Urothelium cell line (cell line): Measurements from ENCODE around the gene ARMC8.

ENCODE experiments used
- DNase-seq: peaks from one replicate; pipeline ENCODE4 v3.0.0; 2011; ENCODE audit warnings: low spot score, mixed read lengths
- FAIRE-seq: peaks from 2 replicates; lab custom pipeline; 2011; peaks lifted over from hg19 to GRCh38; lab: Jason Lieb, UNC

The ARMC8 gene

GRCh38 chr3:138338244-138338643, 151.1 kb downstream of the ARMC8 start:
- no peak for DNase-seq
- no peak for FAIRE-seq

GRCh38 chr3:138338811-138339210, 151.7 kb downstream of the ARMC8 start:
- no peak for FAIRE-seq
- DNase-seq, result no peak

- DNase-seq (no peak), FAIRE-seq (no peak)
Measured at GRCh38 chr3:138340511-138340910, 153.4 kb downstream of the ARMC8 start.

- DNase-seq (no peak), FAIRE-seq (no peak)
Measured at GRCh38 chr3:138344754-138345153, 157.7 kb downstream of the ARMC8 start.
